ENCODE data around the gene KIR2DL1.
"Not testable (repeated sequence)": the region's sequence is repeated elsewhere in the genome, so short reads cannot be mapped to it uniquely, and the experiment has no call there.

Gene KIR2DL1

DNA sequence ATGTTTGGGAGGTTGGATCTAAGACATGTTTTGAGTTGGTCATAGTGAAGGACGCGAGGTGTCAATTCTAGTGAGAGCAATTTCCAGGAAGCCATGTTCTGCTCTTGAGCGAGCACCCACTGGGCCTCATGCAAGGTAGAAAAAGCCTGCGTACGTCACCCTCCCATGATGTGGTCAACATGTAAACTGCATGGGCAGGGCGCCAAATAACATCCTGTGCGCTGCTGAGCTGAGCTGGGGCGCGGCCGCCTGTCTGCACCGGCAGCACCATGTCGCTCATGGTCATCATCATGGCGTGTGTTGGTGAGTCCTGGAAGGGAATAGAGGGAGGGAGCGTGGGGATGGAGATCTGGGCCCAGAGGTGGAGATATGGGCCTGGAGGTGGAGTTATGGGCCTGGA is 62.9 kb downstream of the KIR2DL1 start, which contains the start of gene KIR2DS4:
Gene KIR2DS4, plus strand, starts transcription at position 181 of the 400 bp plus-strand sequence.
- not testable (repeated sequence) for DNase-seq

Data from stimulated activated CD4-positive, alpha-beta T cell treated with anti-CD3 and anti-CD28 coated beads, Interleukin-4, amount 100 ng/mL, for 24 hours (primary cell).